ENCODE results near the gene CLCA2. TPM values are rescaled to one million over a fixed set of nuclear protein-coding genes. Genes with fewer than 3 reads are reported as not detected.

Gene CLCA2
- total RNA-seq, 1 donor from 2014 or later, result not detected

DNA sequence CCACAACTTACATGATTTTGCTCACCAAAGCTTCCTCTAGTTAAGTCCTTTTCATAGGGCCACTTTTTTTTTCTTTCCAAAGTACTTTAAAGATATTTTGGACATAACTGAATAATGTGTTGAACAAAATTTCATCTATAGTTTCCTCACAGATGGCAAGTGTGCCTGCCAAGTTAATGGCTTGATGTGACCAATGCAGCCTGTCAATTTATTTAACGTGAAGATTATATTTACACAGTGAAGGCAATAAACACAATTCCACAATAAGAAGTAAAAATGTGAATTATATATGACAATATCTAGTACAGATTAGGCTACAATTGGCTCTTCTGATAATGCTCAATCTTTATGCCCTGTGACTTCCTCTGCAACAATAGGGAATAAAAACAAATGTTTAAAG, 18.0 kb downstream of the CLCA2 start:
- Histone ChIP-seq H3K27me3 (no peaks in the 10 kb centered on the region), H3K79me2 (ENCODE audit: low read depth) (no peaks in the 10 kb centered on the region), H3K9ac (no peak overlapping the region), H3K27ac (no peak overlapping the region), H3K9me3 (ENCODE audit: low read depth) (no peaks in the 10 kb centered on the region), H4K20me1 (ENCODE audit: low read depth) (no peaks in the 10 kb centered on the region), H3K4me1 (no peaks in the 10 kb centered on the region), H3K4me3 (no peak overlapping the region), H3F3A (ENCODE audit: low read depth) (no peaks in the 10 kb centered on the region), H2AFZ (replicated peaks) (no peak overlapping the region), H3K4me2 (no peak overlapping the region), H3K36me3 (no peaks in the 10 kb centered on the region)
- no peak overlapping the region for H3K27ac Mint-ChIP-seq
- no peaks in the 10 kb centered on the region for H3K36me3 Mint-ChIP-seq
- TF ChIP-seq, protein P1, sequence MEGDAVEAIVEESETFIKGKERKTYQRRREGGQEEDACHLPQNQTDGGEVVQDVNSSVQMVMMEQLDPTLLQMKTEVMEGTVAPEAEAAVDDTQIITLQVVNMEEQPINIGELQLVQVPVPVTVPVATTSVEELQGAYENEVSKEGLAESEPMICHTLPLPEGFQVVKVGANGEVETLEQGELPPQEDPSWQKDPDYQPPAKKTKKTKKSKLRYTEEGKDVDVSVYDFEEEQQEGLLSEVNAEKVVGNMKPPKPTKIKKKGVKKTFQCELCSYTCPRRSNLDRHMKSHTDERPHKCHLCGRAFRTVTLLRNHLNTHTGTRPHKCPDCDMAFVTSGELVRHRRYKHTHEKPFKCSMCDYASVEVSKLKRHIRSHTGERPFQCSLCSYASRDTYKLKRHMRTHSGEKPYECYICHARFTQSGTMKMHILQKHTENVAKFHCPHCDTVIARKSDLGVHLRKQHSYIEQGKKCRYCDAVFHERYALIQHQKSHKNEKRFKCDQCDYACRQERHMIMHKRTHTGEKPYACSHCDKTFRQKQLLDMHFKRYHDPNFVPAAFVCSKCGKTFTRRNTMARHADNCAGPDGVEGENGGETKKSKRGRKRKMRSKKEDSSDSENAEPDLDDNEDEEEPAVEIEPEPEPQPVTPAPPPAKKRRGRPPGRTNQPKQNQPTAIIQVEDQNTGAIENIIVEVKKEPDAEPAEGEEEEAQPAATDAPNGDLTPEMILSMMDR (IDR thresholded peaks at IDR 0.05), result no peak
- TF ChIP-seq EZH2 (IDR thresholded peaks at IDR 0.05) (no peak), EZH2phosphoT487 (IDR thresholded peaks at IDR 0.05) (no peak)
- no peak for DNase-seq (ENCODE audit: low spot score)
- H3K9me3 Mint-ChIP-seq, result no peaks in the 10 kb centered on the region
- no peak overlapping the region for H3K4me3 Mint-ChIP-seq
- peaks cover 6% of the 10 kb centered on the region for H3K4me1 Mint-ChIP-seq
- H3K27me3 Mint-ChIP-seq (ENCODE audit: insufficient read depth, low read depth), result no peaks in the 10 kb centered on the region

DNA sequence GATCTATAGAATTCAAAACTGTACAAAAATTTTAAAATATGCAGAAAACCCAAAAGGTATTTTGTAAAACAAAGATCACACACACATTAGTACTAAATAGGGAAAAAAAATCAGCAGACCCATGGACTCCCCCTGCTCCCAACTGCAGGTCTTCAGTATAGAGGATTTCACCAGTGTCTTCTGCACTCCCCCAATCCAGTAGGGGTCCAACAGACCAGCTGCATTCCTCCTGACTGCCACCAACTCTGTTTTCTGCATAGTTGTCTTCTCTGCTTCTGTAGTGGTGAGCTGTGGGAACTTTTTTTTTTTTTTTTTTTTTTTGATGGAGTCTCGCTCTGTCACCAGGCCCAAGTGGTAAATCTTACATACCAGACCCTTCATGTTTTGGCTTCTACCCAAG, 21.9 kb downstream of the CLCA2 start:
- H3K4me1 Mint-ChIP-seq, result no peaks in the 10 kb centered on the region
- no peak overlapping the region for H3K27ac Mint-ChIP-seq
- no peaks in the 10 kb centered on the region for H3K27me3 ChIP-seq
- H4K20me1 ChIP-seq (ENCODE audit: low read depth), result no peaks in the 10 kb centered on the region
- no peaks in the 10 kb centered on the region for H3K9me3 ChIP-seq (ENCODE audit: low read depth)
- H3K4me3 Mint-ChIP-seq, result no peak overlapping the region
- H3K27ac ChIP-seq, result no peak overlapping the region
- H2AFZ ChIP-seq (replicated peaks), result no peak overlapping the region
- H3K27me3 Mint-ChIP-seq (ENCODE audit: insufficient read depth, low read depth), result no peaks in the 10 kb centered on the region
- H3K9ac ChIP-seq, result no peak overlapping the region
- no peaks in the 10 kb centered on the region for H3K79me2 ChIP-seq (ENCODE audit: low read depth)
- H3K36me3 ChIP-seq, result no peaks in the 10 kb centered on the region
- no peaks in the 10 kb centered on the region for H3K36me3 Mint-ChIP-seq
- no peak for TF ChIP-seq EZH2 (IDR thresholded peaks at IDR 0.05)
- TF ChIP-seq EZH2phosphoT487 (IDR thresholded peaks at IDR 0.05), result no peak
- TF ChIP-seq, protein P1 (IDR thresholded peaks at IDR 0.05), result no peak
- no peaks in the 10 kb centered on the region for H3K9me3 Mint-ChIP-seq
- no peaks in the 10 kb centered on the region for H3F3A ChIP-seq (ENCODE audit: low read depth)
- no peak overlapping the region for H3K4me2 ChIP-seq
- no peak for DNase-seq (ENCODE audit: low spot score)
- no peaks in the 10 kb centered on the region for H3K4me1 ChIP-seq
- H3K4me3 ChIP-seq, result no peak overlapping the region

DNA sequence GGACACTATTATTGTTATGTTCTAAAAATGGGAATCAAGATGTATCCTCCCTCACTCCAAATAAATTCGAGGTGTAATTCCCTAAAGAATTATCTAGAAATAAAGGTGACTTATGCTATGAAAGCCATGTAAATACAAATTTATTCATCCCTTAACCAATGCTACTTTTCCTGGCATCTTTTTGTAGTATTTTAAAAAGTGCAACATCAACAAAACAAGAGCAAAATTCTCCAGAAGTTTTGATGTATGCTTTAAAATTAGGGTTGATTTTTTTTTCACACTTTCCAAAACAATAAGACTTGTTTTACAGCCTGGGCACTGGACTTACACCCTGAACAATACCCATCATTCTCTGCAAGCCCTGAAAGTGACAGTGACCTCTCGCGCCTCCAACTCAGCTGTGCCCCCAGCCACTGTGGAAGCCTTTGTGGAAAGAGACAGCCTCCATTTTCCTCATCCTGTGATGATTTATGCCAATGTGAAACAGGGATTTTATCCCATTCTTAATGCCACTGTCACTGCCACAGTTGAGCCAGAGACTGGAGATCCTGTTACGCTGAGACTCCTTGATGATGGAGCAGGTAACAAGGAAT, 23.3 kb downstream of the CLCA2 start:
- no peak for DNase-seq (ENCODE audit: low spot score)
- TF ChIP-seq EZH2 (IDR thresholded peaks at IDR 0.05) (no peak), EZH2phosphoT487 (IDR thresholded peaks at IDR 0.05) (no peak)
- TF ChIP-seq, protein P1 (IDR thresholded peaks at IDR 0.05), result no peak
- no peaks in the 10 kb centered on the region for H3K4me1 Mint-ChIP-seq
- no peak overlapping the region for H3K4me3 Mint-ChIP-seq
- H3K36me3 ChIP-seq, result no peaks in the 10 kb centered on the region
- no peaks in the 10 kb centered on the region for H3F3A ChIP-seq (ENCODE audit: low read depth)
- no peak overlapping the region for H3K27ac Mint-ChIP-seq
- no peak overlapping the region for H3K4me2 ChIP-seq
- no peak overlapping the region for H3K9ac ChIP-seq
- no peaks in the 10 kb centered on the region for H3K9me3 Mint-ChIP-seq
- H3K4me3 ChIP-seq, result no peak overlapping the region
- H4K20me1 ChIP-seq (ENCODE audit: low read depth), result no peaks in the 10 kb centered on the region
- H3K27me3 Mint-ChIP-seq (ENCODE audit: insufficient read depth, low read depth), result no peaks in the 10 kb centered on the region
- H3K4me1 ChIP-seq, result no peaks in the 10 kb centered on the region
- no peaks in the 10 kb centered on the region for H3K36me3 Mint-ChIP-seq
- H3K79me2 ChIP-seq (ENCODE audit: low read depth), result no peaks in the 10 kb centered on the region
- H3K9me3 ChIP-seq (ENCODE audit: low read depth), result no peaks in the 10 kb centered on the region
- H3K27ac ChIP-seq, result no peak overlapping the region
- no peak overlapping the region for H2AFZ ChIP-seq (replicated peaks)
- H3K27me3 ChIP-seq, result no peaks in the 10 kb centered on the region

Data from neural progenitor cell (in vitro differentiated cells).